SH-SY5Y (cell line): ENCODE data around the gene HORMAD2.
A peak's percentile ranks its signal among the peaks of the same experiment; 100 is the strongest.

Source experiments
- GATA2 ChIP-seq: IDR thresholded peaks from 2 replicates; pipeline ENCODE4 v1.6.1; 2011; ENCODE audit warnings: mild to moderate bottlenecking, low read depth, low read length
- GATA3 ChIP-seq: IDR thresholded peaks from 2 replicates; pipeline ENCODE4 v1.6.1; 2011; ENCODE audit warnings: low read depth, mild to moderate bottlenecking, low read length, moderate library complexity

- peak; percentile 28; the same call in 1 of the 2 replicates for TF ChIP-seq GATA2
- TF ChIP-seq GATA3 = no peak
Measured at GRCh38 chr22:30169002-30169401, 88.7 kb downstream of the HORMAD2 start.
